Mesangial cell (primary cell): ENCODE results near the gene APCDD1L. TPM values are rescaled to one million over a fixed set of nuclear protein-coding genes. Genes with fewer than 3 reads are reported as not detected.

Experiments
- total RNA-seq: library from RNA; depleted of rRNA; stranded (reverse); fragments of >200 nt; gene quantifications from 2 replicates; pipeline ENCODE4 v1.2.3, GENCODE V29; 2015

The APCDD1L gene
- total RNA-seq: 8.0 and 27.9 TPM in 2 replicates

GRCh38 chr20:58515233-58516212 is at the start of gene APCDD1L:
APCDD1L (minus strand) TSS chr20:58515399; CDS start chr20:58514707, 692 bp downstream.

Other genes with a start within 250 kb of the APCDD1L start
- 6.8 and 11.3 TPM in 2 replicates for gene RAB22A, start 205.7 kb downstream of the APCDD1L start, total RNA-seq
- 11.2 and 12.9 TPM in 2 replicates for gene VAPB, start 126.2 kb downstream of the APCDD1L start, total RNA-seq
- 22.2 and 27.8 TPM in 2 replicates for gene STX16, start 135.9 kb upstream of the APCDD1L start, total RNA-seq
- gene NPEPL1, start 177.4 kb upstream of the APCDD1L start, total RNA-seq: 22.0 and 48.4 TPM in 2 replicates